ENCODE measurements around the gene TTLL10.
"Not testable (repeated sequence)": the region's sequence is repeated elsewhere in the genome, so short reads cannot be mapped to it uniquely, and the experiment has no call there.

Gene TTLL10

DNA sequence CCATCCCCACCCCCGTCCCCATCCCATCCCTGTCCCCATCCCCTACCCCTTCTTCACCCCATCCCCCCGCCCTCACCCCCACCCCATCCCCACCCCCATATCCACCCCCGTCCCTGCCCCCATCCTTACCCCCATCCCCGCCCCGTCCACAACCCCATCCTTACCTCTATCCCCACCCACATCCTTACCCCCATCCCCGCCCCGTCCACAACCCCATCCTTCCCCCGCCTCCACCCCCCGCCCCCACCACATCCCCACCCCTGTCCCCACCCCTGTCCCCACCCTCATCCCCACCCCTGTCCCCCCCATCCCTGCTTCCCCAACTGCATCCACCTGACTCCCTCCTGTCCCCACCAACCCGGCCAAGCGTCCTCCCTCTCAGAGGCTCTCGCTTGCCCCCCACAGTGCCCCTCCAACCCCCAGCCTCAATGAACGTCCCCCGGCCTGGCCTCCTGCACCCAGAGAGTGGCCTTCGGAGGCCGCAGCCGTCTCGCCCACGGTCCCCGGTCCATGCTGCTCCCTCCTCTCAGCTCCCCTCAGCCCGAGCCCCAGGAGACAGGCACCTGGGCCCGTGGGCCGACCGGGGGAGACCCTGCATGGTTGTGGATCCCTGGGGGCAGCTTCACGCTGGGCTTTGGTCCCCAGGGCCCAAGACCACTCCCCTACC is 32.3 kb upstream of the TTLL10 start:
- no peak for DNase-seq (ENCODE audit: low spot score)

DNA sequence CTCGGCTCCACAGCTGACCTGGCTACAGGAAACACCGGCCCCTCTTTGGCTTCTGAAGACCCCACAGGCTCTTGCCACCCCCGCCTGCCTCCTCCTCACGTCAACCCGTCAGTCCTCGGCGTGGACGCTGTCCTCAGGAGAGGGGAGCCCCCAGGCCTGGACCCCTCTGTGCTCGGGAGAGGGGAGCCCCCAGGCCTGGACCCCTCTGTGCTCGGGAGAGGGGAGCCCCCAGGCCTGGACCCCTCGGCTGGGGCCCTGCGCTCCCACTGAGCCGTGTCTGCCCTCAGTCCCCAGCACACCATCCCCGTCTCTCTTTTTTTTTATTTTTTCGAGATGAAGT is 31.8 kb upstream of the TTLL10 start:
- DNase-seq (ENCODE audit: low spot score), result no peak

DNA sequence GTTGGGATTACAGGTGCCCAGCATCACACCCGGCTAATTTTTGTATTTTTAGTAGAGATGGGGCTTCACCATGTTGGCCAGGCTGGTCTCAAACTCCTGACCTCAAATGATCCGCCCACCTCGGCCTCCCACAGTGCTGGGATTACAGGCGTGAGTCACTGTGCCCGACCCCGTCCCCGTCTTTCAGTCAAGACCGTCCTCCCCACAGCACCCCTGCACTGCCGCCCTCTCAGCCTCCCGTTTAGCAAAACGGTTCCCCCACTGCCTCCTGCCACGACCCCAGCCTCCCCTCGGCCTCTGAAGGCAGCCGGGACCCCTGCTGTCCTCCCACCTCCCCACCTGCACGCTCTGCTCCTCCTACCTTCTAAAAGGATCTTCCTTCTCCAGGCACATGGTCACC is 31.3 kb upstream of the TTLL10 start:
- not testable (repeated sequence) for DNase-seq (ENCODE audit: low spot score)

DNA sequence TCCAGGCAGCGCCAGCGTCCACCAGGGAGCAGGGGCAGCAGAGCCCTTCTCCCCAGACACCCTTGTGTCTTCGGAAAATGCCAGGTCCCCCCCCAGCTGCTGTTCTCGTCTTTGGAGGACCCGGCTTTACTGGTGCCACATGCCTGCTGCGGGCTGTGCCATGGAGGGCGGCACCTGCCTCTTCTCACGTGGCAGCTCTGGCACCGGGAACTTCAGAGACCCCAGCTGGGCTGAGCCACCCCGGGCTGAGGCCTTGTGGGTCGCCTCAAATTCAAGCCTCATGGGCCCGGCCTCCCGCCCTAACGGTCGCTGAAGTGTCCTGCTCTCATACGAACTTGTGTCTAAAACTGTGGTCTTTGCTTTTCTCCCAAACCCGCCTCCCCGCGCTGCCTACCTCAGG is 30.8 kb upstream of the TTLL10 start:
- DNase-seq (ENCODE audit: low spot score), result no peak

DNA sequence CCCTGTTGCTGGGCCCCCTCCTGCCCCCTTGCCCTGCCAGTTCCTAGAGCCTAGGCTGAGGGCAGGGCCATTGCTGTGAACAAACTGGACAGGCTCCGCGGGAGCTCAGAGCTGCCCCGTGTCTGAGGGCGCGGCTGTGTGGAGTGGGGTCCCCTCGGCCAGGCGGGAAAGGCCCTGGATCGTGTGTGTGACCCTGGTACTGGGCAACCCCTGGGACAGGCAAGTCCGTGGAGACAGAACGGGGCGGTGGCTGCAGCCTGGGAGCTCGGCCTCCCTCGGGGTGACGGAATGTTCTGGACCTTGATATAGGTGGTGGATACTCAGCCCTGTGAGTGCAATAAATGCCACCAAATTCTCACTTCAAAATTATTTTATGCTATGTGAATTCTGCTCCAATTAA is 30.0 kb upstream of the TTLL10 start:
- DNase-seq (ENCODE audit: low spot score), result no peak

DNA sequence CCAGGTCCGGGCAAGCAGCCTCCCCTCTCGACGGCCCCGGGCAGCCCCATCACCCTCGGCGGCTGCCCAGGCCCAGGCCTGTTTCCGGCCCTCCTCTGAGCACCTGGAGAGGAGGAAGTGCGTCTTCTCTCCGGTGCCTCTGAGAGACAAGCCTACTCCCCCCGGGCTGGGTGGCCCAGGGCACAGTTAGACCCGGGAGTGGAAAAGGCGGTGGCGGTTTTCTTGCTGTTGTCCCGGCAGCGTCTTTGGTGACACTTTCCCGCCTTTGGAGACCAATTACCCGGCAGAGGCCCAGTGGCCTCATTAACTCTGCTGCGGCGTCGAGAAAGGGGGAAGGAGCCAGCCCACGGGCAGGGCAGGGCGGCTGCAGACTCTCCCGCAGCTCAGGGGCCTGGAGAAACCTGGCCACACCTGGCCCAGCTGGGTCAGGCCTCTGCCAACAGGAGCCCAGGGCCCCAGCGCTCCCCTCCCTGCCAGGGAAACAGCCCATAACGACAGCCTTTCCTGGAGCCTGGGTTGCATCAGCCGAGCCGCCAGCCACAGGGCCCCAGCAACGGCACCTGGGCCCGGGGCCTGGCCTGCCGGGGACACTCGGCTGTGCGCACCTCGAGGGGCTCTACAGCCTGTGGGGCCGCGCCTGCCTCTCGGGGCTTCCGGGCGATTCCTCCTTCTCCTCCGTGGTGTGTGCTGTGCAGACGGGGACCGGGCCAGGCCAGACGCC is 29.4 kb upstream of the TTLL10 start:
- DNase-seq (ENCODE audit: low spot score), result no peak

DNA sequence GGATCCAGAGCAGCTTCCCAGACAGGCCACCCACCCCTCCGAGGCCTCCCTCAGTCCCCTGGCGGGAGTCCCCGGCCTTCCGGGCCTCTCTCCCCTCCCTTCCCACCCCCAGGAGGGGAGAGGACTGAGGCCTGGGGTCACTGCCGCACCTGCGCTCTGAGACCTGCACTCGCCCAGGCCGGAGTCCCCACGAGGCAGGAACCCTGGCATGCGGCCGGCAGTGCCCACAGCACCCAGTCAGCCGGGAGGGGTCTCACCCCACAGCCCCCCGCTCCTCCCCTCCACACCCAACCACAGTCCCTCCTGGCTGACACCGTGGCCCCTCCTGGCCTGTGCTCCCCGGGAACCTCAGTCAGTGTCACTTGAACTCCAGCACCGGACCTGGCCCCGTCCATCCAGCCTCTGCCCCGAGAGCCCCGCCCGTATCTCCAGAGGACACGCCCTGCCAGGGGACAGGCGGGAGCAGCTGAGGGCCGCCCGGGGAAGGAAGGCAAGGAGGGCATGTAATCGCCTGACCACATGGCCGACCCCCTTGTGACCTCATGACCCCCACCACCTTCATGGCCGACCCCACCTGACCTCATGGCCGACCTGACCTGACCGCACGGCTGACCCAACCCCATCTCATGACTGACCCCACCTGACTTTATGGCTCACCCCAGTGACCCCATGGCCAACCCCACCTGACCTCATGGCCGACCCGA is 28.7 kb upstream of the TTLL10 start:
- DNase-seq (ENCODE audit: low spot score), result no peak

DNA sequence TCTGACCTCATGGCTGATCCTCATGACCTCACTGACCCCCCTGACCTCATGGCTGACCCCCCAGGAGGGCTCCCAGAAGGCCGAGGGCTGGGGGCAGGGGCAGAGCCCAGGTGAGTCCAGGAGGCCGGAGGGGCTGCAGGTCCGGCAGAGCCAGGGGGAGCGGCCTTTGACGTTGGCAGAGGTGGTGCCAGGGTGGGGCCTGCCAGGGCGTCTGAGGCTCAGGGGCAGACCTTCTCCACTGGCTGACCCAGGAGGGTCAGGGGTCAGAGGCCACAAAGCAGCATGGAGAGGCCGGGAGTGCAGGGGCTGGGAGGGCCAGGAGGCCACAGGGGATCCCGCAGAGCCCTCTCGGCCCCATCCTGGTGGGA is 28.1 kb upstream of the TTLL10 start:
- DNase-seq (ENCODE audit: low spot score), result no peak

DNA sequence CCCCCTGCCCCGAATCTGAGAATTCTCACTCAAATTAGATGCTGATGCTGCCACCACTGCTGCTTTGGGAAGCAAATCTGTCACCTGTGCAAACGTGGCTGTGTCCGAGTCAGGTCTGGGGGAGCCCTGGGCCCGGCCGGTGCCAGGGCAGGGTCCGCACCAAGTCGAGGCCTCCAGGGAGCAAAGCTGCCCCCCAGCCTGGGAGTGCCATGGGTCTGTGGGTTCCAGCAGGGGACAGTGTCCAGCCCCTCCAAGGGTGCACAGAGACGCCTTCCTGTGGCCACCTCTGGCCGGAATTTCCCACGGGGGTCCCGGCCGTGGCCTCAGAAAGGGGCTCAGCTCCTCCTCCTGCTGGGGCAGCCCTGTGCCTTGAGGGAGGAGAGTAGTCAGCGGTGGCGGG is 27.7 kb upstream of the TTLL10 start:
- DNase-seq (ENCODE audit: low spot score), result no peak

DNA sequence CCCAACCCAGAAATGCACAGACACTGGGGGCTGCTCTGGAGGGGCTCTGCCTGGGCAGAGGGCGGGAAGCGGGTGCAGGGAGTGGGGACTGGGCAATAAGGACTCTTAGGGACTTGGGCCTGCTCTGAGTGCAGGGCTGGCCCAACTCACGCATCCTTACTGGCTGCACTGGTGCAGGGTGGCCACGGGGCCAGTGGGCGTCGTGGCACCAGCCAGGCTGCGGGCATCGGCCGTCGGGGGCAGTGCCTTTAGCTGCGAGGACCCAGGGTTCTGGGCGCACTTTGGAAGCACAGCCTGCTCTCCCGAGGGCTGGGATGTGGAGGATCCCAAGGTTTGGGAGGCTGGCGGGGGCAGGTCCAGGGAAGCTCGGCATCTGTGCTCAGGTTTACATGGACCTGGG is 27.1 kb upstream of the TTLL10 start:
- DNase-seq (ENCODE audit: low spot score), result no peak

DNA sequence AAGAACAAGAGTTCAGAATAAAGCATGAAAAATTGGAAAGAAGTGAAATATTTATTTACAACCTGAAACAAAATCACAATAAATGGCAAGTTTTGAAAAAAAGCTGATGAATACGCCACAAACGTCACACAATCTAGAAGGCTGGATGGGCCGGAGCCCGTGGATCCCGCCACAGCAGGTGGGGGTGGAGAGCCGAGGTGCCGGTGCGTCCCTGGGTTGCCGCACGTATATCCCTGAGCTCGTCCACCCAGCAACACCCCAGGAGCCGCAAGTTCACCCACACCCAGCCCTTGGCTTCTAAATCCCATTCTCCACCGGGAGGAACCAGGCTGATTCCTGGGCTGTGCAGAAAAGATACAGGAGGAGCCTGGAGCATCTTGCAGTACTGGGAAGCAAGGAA is 25.6 kb upstream of the TTLL10 start:
- no peak for DNase-seq (ENCODE audit: low spot score)

DNA sequence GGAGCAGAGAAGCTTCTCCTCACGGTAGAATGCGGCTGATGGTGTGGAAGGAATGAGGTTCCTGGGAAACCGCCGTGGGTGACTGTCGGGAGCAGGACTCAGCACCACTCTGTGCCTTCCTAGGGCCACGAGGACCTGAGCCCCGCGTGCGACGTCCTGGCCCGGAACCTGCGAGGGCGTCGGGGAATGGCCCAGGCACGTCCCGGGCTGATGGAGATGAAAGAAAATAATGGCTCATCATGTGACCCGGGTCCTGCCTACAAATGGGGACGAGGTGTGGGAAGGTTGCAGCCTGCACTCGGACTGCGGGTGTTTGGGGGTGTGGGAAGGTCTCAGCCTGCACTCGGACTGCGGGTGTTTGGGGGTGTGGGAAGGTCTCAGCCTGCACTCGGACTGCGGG is 25.1 kb upstream of the TTLL10 start:
- DNase-seq (ENCODE audit: low spot score), result no peak

DNA sequence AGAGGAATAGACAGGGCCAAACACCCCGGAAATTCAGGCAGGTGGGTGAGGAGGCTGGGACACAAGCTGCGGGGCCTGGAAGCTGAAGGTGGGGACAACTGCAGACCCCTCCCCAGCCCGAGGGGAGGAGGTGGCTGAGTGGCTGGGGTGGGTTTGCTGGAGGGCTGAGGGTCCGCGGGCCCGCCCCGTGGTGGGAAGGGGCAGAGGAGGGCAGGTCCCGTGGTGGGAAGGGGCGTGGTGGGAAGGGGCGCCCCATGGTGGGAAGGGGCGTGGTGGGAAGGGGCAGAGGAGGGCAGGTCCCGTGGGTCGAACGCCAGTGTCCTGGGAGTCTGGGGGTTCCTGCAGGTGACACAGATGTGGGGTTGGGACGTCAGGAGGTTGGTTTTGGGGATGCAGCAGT is 24.3 kb upstream of the TTLL10 start:
- DNase-seq (ENCODE audit: low spot score), result no peak

DNA sequence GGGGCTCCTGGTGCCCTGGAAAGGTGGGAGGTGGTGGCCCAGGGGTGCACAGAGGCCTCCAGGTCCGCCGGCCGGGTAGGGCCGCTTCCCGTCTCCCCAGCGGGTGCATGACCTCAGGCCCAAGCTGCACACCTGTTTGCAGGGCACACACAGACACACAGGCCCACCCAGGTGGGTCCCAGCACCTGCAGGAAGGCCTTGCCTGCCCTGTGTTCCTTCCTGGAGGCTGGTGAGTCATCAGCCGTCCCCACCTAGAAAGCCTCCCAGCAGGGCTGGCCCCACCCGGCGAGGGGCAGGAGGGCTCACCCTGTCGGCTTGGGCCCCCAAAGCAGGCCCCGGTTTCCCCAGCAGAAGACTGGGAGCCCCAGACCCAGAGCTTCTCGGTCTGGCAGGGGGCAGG is 23.6 kb upstream of the TTLL10 start:
- no peak for DNase-seq (ENCODE audit: low spot score)

DNA sequence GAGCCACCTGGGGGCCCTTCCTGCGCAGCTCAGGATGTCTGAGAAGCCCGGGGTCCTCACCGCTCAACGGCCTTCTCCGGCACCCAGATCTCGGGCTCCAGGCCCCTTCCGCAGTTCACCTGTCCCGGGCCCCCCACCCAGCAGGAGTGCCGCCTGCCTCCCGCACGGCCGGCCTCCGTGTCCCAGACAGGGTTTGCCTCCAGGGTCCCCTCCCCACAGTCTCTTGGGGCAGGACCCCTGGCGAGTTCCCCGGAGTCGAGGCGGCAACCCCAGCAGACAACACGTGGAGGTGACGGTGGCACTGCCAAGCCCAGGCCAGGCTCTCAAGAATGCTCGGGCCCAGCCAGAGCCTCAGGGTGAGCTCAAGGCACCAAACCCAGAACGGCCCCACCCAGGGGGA is 22.4 kb upstream of the TTLL10 start:
- no peak for DNase-seq (ENCODE audit: low spot score)

DNA sequence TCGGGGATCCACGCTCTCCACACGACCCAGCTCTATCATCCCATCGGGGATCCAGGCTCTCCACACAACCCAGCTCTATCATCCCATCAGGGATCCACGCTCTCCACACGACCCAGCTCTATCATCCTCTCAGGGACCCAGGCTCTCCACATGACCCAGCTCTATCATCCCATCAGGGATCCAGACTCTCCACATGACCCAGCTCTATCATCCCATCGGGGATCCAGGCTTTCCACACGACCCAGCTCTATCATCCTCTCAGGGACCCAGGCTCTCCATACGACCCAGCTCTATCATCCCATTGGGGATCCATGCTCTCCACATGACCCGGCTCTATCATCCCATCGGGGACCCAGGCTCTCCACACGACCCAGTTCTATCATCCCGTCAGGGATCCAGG is 21.2 kb upstream of the TTLL10 start:
- not testable (repeated sequence) for DNase-seq (ENCODE audit: low spot score)

DNA sequence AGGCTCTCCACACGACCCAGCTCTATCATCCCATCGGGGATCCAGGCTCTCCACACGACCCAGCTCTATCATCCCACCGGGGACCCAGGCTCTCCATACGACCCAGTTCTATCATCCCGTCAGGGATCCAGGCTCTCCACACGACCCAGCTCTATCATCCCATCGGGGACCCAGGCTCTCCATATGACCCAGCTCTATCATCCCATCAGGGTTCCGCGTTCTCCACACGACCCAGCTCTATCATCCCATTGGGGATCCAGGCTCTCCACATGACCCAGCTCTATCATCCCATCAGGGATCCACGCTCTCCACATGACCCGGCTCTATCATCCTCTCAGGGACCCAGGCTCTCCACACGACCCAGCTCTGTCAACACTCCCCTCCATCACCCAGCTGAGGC is 20.5 kb upstream of the TTLL10 start:
- DNase-seq (ENCODE audit: low spot score), result not testable (repeated sequence)

DNA sequence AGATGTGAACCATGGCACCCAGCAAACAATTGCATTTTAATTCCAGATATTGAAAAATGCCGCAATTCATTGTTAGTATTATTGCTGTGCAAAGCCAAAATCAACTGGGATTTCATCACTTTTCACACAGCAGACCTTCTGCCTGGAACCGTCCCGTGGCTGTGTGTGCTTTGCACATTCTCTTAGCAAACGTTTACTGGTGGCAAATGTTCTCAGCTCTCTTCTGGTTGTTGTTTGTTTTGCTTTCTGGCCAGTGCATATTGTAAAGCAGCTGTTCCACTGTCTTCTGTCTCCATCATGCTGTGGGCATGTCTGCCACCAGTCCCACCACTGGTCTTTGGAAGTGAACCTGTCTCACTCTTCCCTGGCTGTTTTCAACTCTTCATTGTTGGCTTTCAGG is 19.8 kb upstream of the TTLL10 start:
- no peak for DNase-seq (ENCODE audit: low spot score)

DNA sequence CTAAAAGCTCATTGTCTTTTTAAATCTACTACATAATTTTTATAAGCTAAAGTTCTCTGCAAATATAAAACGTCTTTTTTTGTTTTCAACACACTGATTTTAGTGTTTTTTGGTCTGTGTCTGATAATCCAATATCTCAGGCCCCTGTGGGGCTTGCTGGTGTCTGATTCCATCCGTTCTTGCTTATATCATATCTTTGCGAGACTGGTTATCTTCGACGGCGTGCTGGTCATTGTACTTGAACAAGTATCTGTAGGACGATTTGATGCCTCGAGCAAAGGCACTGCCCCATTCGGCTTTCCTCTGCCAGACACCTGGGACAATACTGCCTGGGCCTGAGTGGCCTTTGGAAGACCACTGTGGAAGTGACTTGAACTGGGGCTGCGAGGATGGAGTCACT is 18.4 kb upstream of the TTLL10 start:
- DNase-seq (ENCODE audit: low spot score), result no peak

DNA sequence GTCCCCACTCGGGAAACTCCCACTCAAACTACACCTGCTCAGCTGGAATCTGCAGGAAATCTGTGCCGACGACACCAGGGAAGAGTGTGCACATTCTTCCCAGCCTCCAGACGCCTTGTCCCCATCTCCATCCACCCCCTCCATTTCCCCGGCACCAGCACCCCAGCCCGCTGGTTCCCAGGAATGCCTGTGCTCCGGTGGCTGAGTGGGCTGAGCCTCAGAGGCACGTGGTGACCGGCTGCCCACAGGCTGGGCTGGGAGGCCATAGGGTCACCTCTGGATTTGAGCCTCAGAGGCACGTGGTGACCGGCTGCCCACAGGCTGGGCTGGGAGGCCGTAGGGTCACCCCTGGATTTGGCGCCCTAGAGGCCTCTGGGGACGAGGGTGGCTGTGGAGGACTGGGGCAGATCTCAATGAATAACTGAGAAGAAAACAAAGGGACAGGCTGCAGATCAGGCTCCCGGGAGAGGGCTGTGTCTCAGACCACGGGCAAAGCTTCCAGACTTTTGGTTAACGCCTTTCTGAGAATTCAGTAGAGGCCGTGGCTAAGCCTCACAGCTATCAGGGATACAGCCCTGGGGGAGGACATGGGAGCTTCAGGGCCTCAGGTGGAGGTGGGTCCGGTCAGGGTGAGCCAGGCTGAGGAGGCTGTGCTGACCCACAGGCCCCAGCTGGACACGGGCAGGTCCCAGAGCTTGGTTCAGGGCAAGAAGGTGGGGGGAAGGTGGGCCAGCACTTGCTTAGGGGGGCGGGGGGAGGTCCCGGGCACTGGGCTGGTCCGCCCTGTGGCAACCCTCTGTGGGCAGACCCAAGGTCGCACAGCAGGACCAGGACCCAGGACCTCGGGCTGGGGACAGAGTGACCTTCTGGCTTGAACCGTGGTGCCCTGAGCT is 17.3 kb upstream of the TTLL10 start:
- DNase-seq (ENCODE audit: low spot score), result no peak

DNA sequence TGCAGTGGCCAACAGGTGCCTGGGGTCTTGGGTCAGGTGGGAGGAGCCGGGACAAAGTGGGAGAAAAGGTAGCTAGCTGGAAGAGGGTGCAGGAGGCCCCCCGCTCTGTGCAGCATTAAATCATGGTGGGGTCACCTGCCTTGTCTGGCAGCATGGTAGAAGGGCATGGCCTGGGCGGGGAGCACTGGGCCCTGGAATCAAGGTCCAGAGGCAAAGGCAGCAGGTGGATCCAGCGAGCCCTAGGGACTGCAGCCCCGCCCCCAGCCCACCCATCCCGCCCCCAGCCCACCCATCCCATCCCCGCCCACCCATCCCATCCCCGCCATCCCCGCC is 16.7 kb upstream of the TTLL10 start:
- DNase-seq (ENCODE audit: low spot score), result no peak

DNA sequence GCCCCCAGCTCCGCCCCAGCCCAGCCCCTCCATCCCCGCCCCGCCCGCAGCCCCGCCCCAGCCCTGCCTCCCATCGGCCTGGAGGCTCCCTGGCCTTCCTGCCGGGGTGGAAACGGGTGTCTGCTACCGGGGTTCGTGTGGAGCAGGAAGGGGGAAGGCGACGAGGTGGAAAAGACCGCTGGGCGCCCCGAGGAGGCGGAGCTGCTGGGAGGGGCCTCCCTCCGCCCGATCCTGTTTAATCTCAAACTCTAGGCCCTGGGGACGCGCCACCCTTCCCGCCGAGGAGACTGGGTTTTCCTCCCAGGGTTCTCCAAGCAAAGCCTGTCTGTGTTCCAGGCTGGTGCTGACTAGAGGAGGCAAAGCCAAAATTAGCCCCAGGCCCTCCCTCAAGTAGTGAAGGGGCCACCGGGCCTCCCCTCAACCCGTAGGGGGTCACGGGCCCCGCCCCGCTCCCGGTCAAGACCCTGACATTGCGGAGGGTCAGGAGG is 16.2 kb upstream of the TTLL10 start:
- DNase-seq (ENCODE audit: low spot score), result peak; percentile 61

Measured in SK-N-DZ (cell line).